Small intestine (tissue), 7 donors: ENCODE measurements around the gene ATP13A1. TPM values are rescaled to one million over a fixed set of nuclear protein-coding genes. Genes with fewer than 3 reads are reported as not detected.
"Not testable (repeated sequence)": the region's sequence is repeated elsewhere in the genome, so short reads cannot be mapped to it uniquely, and the experiment has no call there.

ENCODE experiments used
- DNase-seq, 2 donors: peaks; one replicate each; pipeline versions ENCODE4 v3.0.0 to v3.0.0-alpha.2; 2013
- FAIRE-seq: peaks from 2 replicates; lab custom pipeline; 2012; peaks lifted over from hg19 to GRCh38; lab: Jason Lieb, UNC
- H3K27ac ChIP-seq, 3 donors: one replicate each; pipeline ENCODE4 v1.5.1; 2013; ENCODE audit warnings: low read length in 2 of 3, mild to moderate bottlenecking in 2 of 3, control low read depth in 1 of 3, inconsistent platforms in 1 of 3, low read depth in 1 of 3, moderate library complexity in 1 of 3
- H3K27me3 ChIP-seq, 3 donors: one replicate each; pipeline ENCODE4 v1.6.1; 2013; ENCODE audit warnings: low read length in 3 of 3, inconsistent platforms in 1 of 3; ENCODE audit not compliant: control insufficient read depth in 3 of 3, insufficient read depth in 3 of 3
- H3K36me3 ChIP-seq, 3 donors: one replicate each; pipeline ENCODE4 v1.6.1; 2013; ENCODE audit warnings: low read length in 3 of 3, inconsistent platforms in 1 of 3, low read depth in 1 of 3, mild to moderate bottlenecking in 1 of 3, moderate library complexity in 1 of 3; ENCODE audit not compliant: control insufficient read depth in 3 of 3, insufficient read depth in 2 of 3
- H3K4me1 ChIP-seq, 3 donors: one replicate each; pipeline ENCODE4 v1.6.1; 2013; ENCODE audit warnings: low read length in 2 of 3, inconsistent platforms in 1 of 3, low read depth in 1 of 3, mild to moderate bottlenecking in 1 of 3, moderate library complexity in 1 of 3; ENCODE audit not compliant: control insufficient read depth in 3 of 3, insufficient read depth in 2 of 3
- H3K4me3 ChIP-seq, 3 donors: one replicate each; pipeline ENCODE4 v1.5.1; 2013; ENCODE audit warnings: low read length in 3 of 3, control low read depth in 1 of 3, inconsistent platforms in 1 of 3, low read depth in 1 of 3, mild to moderate bottlenecking in 1 of 3, moderate library complexity in 1 of 3
- H3K9me3 ChIP-seq, 2 donors: one replicate each; pipeline ENCODE4 v1.6.1; 2013; ENCODE audit warnings: low read depth in 1 of 2, low read length in 1 of 2; ENCODE audit not compliant: control insufficient read depth in 2 of 2, insufficient read depth in 1 of 2
- WGBS, 3 donors: extraction: QIAGEN DNeasy Blood & Tissue Kit; methylation state at CpG; one replicate each; pipeline ENCODE4 v1.1.7; 2013; 5-methylcytosine and 5-hydroxymethylcytosine counted together
- polyA plus RNA-seq, 4 donors: library from polyadenylated mRNA; stranded (reverse) in 3 of 4; unstranded in 1 of 4; fragments of 200-250 nt in 3 of 4; fragments of 120-200 nt in 1 of 4; gene quantifications; one replicate each; pipeline versions ENCODE4 v1.2.1 to v1.2.3, GENCODE V29; 2013
- donor health status: healthy with polysubstance abuse.
- donor health status: control.
- donor health status: control.
- donor health status: Bipolar disorder and iron deficiency.
- donor health status: healthy.

The ATP13A1 gene
- polyA plus RNA-seq, 4 donors, result 40.3 to 60.8 (median 45.9) TPM

DNA sequence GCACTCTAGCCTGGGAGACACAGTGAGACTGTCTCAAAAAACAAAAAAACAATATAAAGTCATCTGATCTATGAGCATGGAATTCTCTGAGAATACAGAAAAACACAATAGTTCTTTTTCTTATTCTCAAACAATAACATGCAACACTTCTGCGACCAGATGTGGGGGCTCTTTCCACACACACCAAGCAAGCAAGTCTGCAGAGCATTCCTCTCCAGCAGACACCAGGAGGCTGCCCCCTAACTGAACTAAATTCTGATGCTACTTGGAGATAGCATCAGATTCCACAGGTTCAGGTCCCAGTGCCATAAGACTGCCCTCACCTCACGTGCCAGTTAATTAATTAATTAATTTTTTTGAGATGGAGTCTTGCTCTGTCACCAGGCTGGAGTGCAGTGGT lies 32.9 kb upstream of the ATP13A1 start:
- no peak for FAIRE-seq

DNA sequence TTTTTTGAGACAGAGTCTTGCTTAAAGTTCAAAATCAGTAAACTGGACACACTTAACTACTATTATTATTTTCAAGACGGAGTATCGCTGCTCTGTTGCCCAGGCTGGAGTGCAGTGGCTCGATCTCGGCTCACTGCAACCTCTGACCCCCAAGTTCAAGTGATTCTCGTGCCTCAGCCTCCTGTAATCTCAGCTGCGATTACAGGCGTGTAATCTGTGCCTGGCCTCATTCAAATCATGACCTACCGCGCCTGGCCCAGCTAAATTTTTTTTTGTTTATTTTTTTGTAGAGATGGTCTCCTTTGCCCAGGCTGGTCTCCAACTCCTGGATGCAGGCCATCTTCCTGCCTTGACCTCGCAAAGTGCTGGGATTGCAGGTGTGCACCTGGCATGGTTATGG lies 28.2 kb upstream of the ATP13A1 start:
- no peaks in the 10 kb centered on the region for H3K27me3 ChIP-seq
- DNase-seq, result no peak
- WGBS, 3 donors, result 87 to 94% (median 90%) methylated on average over 10 of the region's 10 CpGs

More for the DNA sequence above, 32.9 kb upstream of the ATP13A1 start:
- H3K27me3 ChIP-seq, result no peaks in the 10 kb centered on the region
- DNase-seq, result no peak
- H3K27ac ChIP-seq, result no peak overlapping the region
- H3K36me3 ChIP-seq, result no peaks in the 10 kb centered on the region
- WGBS, 3 donors, result 74 to 76% (median 75%) methylated on average over 2 of the region's 2 CpGs
- no peak overlapping the region for H3K4me3 ChIP-seq
- H3K9me3 ChIP-seq, result peaks cover 0 to 16% of the 10 kb centered on the region in 2 donors
- H3K4me1 ChIP-seq, result no peaks in the 10 kb centered on the region

DNA sequence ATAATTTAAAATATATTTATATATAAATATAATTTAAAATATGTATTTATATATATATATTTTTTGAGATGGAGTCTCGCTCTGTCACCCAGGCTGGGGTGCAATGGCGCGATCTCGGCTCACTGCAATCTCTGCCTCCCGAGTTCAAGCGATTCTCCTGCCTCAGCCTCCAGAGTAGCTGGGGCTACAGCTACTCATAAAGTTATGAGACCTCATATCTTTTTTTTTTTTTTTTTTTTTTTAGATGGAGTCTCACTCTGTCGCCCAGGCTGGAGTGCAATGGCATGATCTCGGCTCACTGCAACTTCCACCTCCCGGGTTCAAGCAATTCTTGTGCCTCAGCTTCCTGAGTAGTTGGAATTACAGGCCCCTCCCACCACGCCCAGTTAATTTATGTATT lies 25.5 kb upstream of the ATP13A1 start:
- not testable (repeated sequence) for FAIRE-seq, H3K4me1 ChIP-seq, H3K36me3 ChIP-seq, H3K9me3 ChIP-seq, H3K4me3 ChIP-seq, DNase-seq, H3K27me3 ChIP-seq, H3K27ac ChIP-seq
- WGBS, 3 donors, result 96 to 100% (median 98%) methylated on average over 10 of the region's 10 CpGs

More for the DNA sequence above, 28.2 kb upstream of the ATP13A1 start:
- FAIRE-seq, result no peak
- H3K4me3 ChIP-seq, result no peak overlapping the region
- H3K36me3 ChIP-seq, result no peaks in the 10 kb centered on the region
- H3K9me3 ChIP-seq, result peaks cover 0 to 6% of the 10 kb centered on the region in 2 donors
- no peak overlapping the region for H3K27ac ChIP-seq
- no peaks in the 10 kb centered on the region for H3K4me1 ChIP-seq

DNA sequence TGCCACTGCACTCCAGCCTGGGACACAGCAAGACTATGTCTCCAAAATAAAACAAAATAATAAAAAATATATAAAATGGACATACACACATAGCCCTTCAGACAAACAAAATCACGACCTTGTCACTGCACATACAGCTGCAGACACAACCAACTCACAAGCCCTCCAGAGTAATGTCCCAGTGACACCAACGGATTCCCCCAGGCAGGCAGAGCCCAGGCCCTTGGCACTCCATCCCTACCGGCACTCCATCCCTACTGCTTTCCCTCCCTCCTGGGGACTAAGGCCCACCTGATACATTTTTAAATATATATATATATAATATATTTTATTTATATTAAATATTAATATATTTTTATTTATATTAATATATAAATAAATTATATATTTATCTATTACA lies 23.6 kb upstream of the ATP13A1 start:
- FAIRE-seq, result no peak
- Histone ChIP-seq H3K27ac (no peak overlapping the region), H3K4me1 (no peaks in the 10 kb centered on the region), H3K9me3 (peaks cover 0 to 21% of the 10 kb centered on the region in 2 donors), H3K27me3 (no peaks in the 10 kb centered on the region), H3K4me3 (no peak overlapping the region), H3K36me3 (peaks cover 0 to 2% (median 0%) of the 10 kb centered on the region in 3 donors)
- 90 to 98% (median 92%) methylated on average over 3 of the region's 3 CpGs for WGBS, 3 donors
- no peak for DNase-seq

DNA sequence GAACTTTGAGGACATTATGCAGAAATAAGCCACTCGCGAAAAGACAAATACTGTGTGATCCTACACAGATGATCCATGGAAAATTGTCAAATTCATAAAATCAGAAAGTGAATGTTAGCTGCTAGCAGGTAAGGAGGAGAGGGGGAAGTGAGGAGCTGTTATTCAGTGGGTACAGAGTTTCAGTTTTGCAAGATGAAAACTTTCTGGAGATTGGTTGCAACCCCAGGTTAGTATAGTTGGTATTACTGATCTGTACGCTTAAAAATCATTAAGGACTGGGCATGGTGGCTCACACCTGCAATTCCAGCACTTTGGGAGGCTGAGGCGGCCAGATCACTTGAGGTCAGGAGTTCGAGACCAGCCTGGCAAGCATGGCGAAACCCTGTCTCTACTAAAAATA lies 23.1 kb upstream of the ATP13A1 start:
- no peak for FAIRE-seq
- Histone ChIP-seq H3K9me3 (peaks cover 0 to 22% of the 10 kb centered on the region in 2 donors), H3K27me3 (no peaks in the 10 kb centered on the region)

DNA sequence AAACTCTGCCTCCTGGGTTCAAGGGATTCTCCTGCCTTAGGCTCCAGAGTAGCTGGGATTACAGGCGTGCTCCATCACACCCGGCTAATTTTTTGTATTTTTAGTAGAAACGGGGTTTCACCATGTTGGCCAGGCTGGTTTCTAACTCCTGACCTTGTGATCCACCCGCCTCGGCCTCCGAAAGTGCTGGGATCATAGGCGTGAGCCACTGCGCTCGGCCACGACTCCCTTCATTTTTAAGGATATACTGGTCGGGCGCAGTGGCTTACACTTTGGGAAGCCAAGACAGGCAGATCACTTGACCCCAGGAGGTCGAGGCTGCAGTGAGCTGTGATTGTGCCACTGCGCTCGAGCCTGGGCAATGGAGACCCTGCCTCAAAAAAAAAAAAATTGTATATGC lies 22.6 kb upstream of the ATP13A1 start:
- WGBS, 3 donors, result 95 to 99% (median 98%) methylated on average over 15 of the region's 15 CpGs
- H3K27me3 ChIP-seq, DNase-seq, H3K4me1 ChIP-seq, H3K27ac ChIP-seq, FAIRE-seq, H3K4me3 ChIP-seq, H3K36me3 ChIP-seq: not testable (repeated sequence)
- H3K9me3 ChIP-seq, result peaks cover 2 to 27% of the 10 kb centered on the region in 2 donors

More for the DNA sequence above, 23.1 kb upstream of the ATP13A1 start:
- Histone ChIP-seq H3K36me3 (peaks cover 0 to 2% (median 0%) of the 10 kb centered on the region in 3 donors), H3K4me3 (no peak overlapping the region), H3K27ac (no peak overlapping the region), H3K4me1 (no peaks in the 10 kb centered on the region)
- 95 to 98% (median 97%) methylated on average over 6 of the region's 6 CpGs for WGBS, 3 donors
- no peak for DNase-seq

DNA sequence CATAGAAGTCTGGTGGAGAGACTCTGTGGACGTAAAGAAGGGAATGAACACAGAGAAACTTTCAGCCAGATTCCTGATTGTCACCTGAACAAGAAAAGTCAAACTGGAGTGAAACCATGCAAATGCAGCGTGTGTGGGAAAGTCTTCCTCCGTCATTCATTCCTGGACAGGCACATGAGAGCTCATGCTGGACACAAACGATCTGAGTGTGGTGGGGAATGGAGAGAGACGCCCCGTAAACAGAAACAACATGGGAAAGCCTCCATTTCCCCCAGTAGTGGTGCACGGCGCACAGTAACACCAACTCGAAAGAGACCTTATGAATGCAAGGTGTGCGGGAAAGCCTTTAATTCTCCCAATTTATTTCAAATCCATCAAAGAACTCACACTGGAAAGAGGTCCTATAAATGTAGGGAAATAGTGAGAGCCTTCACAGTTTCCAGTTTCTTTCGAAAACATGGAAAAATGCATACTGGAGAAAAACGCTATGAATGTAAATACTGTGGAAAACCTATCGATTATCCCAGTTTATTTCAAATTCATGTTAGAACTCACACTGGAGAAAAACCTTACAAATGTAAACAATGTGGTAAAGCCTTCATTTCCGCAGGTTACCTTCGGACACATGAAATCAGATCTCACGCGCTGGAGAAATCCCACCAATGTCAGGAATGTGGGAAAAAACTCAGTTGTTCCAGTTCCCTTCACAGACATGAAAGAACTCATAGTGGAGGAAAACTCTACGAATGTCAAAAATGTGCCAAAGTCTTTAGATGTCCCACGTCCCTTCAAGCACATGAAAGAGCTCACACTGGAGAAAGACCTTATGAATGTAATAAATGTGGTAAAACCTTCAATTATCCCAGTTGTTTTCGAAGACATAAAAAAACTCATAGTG lies 15.9 kb upstream of the ATP13A1 start:
- no peaks in the 10 kb centered on the region for H3K4me1 ChIP-seq
- no peaks in the 10 kb centered on the region for H3K27me3 ChIP-seq
- DNase-seq (no peak), FAIRE-seq (no peak)
- no peak overlapping the region for H3K4me3 ChIP-seq
- H3K9me3 ChIP-seq, result peaks cover 6 to 59% of the 10 kb centered on the region in 2 donors
- H3K36me3 ChIP-seq, result peaks cover 19 to 34% (median 29%) of the 10 kb centered on the region in 3 donors
- no peak overlapping the region for H3K27ac ChIP-seq
- WGBS, 3 donors, result 98% methylated on average over 20 of the region's 20 CpGs

DNA sequence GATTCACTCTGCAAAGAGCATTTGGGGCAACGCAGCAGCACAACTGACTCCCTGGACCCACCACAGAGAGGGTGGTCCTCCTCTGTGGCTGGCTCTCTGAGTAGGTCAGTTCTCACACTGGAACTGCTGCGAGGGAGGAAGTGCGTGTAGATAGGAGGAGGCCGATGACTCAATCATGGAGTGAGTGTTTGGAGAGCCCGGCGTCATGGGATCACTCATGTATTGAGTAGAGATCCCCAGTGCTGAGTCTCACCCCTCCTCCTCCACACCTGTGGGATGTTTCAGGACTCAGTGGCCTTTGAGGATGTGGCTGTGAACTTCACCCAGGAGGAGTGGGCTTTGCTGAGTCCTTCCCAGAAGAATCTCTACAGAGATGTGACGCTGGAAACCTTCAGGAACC lies 14.1 kb upstream of the ATP13A1 start:
- Histone ChIP-seq H3K4me1 (no peaks in the 10 kb centered on the region), H3K9me3 (peaks cover 6 to 55% of the 10 kb centered on the region in 2 donors), H3K27me3 (no peaks in the 10 kb centered on the region), H3K4me3 (no peak overlapping the region), H3K36me3 (peaks cover 19 to 39% (median 36%) of the 10 kb centered on the region in 3 donors), H3K27ac (no peak overlapping the region)
- WGBS, 3 donors, result 94 to 97% (median 95%) methylated on average over 7 of the region's 7 CpGs
- DNase-seq (no peak), FAIRE-seq (no peak)
